HepG2 (cell line): ENCODE results near the gene GGTLC1. TPM values are rescaled to one million over a fixed set of nuclear protein-coding genes. Genes with fewer than 3 reads are reported as not detected.

Experiments
- DZIP1 ChIP-seq: sonication (generic); formaldehyde crosslinking; IDR thresholded peaks from 2 replicates; pipeline ENCODE4 v1.5.0; 2020; ENCODE audit warnings: mild to moderate bottlenecking, missing genetic modification reagents
- FOXA3 ChIP-seq: IDR thresholded peaks from 2 replicates; pipeline ENCODE4 v1.6.1; 2016; ENCODE audit warnings: missing genetic modification reagents, missing compliant biosample characterization
- KLF12 ChIP-seq: sonication (generic); formaldehyde crosslinking; IDR thresholded peaks from 2 replicates; pipeline ENCODE4 v1.4.0; 2020; ENCODE audit warnings: missing genetic modification reagents, borderline replicate concordance
- NR2F1 ChIP-seq, 2 experiments: fragments of 450-650 bp in 1 of 2; formaldehyde crosslinking in 1 of 2; IDR thresholded peaks; 2 replicates each; pipeline versions ENCODE4 v1.5.0 to v1.6.1; 2016 to 2020; ENCODE audit warnings: mild to moderate bottlenecking in 1 of 2, missing compliant biosample characterization in 1 of 2, missing genetic modification reagents in 1 of 2, moderate library complexity in 1 of 2
- PRPF4 ChIP-seq: fragments of 200-400 bp; formaldehyde crosslinking; IDR thresholded peaks from 2 replicates; pipeline ENCODE4 v1.6.1; 2016; ENCODE audit warnings: low read length, low read depth; ENCODE audit not compliant: poor library complexity, severe bottlenecking
- RAD51 ChIP-seq: fragments of 450-650 bp; IDR thresholded peaks from 2 replicates; pipeline ENCODE4 v1.6.1; 2016; ENCODE audit warnings: borderline replicate concordance
- REPIN1 ChIP-seq: sonication (generic); formaldehyde crosslinking; IDR thresholded peaks from 2 replicates; pipeline ENCODE4 v1.8.0; 2022; ENCODE audit warnings: missing genetic modification reagents, low read depth, mild to moderate bottlenecking, borderline replicate concordance
- RNF219 ChIP-seq: sonication (generic); formaldehyde crosslinking; IDR thresholded peaks from 2 replicates; pipeline ENCODE4 v1.5.0; 2020; ENCODE audit warnings: mild to moderate bottlenecking, missing genetic modification reagents
- SUZ12 ChIP-seq: fragments of 150-350 bp; IDR thresholded peaks from 2 replicates; pipeline ENCODE4 v1.6.1; 2014; ENCODE audit warnings: low read depth, low read length
- XRCC5 ChIP-seq: fragments of 200-400 bp; formaldehyde crosslinking; optimal IDR thresholded peaks from 2 replicates; pipeline ENCODE3; 2017; ENCODE audit warnings: mild to moderate bottlenecking, low read length
- ZNF318 ChIP-seq: sonication (generic); formaldehyde crosslinking; IDR thresholded peaks from 2 replicates; pipeline ENCODE4 v1.4.0; 2020; ENCODE audit warnings: mild to moderate bottlenecking, missing genetic modification reagents
- ZNF343 ChIP-seq: sonication (generic); formaldehyde crosslinking; IDR thresholded peaks from 2 replicates; pipeline ENCODE4 v1.4.0; 2020; ENCODE audit warnings: mild to moderate bottlenecking, missing genetic modification reagents
- ZNF691 ChIP-seq: sonication (generic); formaldehyde crosslinking; IDR thresholded peaks from 2 replicates; pipeline ENCODE4 v1.4.0; 2020; ENCODE audit warnings: missing genetic modification reagents, low read depth, mild to moderate bottlenecking, borderline replicate concordance
- ZNF850 ChIP-seq: sonication (generic); formaldehyde crosslinking; conservative IDR thresholded peaks from 2 replicates; pipeline ENCODE4 v1.9.0; 2021; ENCODE audit warnings: mild to moderate bottlenecking, missing genetic modification reagents
- polyA plus RNA-seq, 8 experiments: library from polyadenylated mRNA; depleted of rRNA in 3 of 8; stranded (reverse) in 7 of 8; unstranded in 1 of 8; fragments of >200 nt; fragmentation: Illumina TruSeq in 4 of 8; extraction: Trizol in 4 of 8; gene quantifications; 2 replicates each; pipeline versions ENCODE4 v1.2.1 to v1.2.3, GENCODE V29; 2011 to 2016; ENCODE audit warnings: low read depth in 4 of 8, missing spikeins in 1 of 8, mixed read lengths in 1 of 8; ENCODE audit not compliant: insufficient read depth in 1 of 8
- total RNA-seq, 5 experiments: library from RNA; depleted of rRNA; stranded (reverse); fragments of >200 nt; fragmentation: Illumina TruSeq; extraction: Trizol; gene quantifications; 2 replicates each; pipeline ENCODE4 v1.2.3, GENCODE V29; 2016; ENCODE audit warnings: low read depth in 1 of 5

GGTLC1 gene
- total and polyA plus RNA-seq, 2 of the 13 experiments (the other 11 are each of a cell fraction or from before 2014, with no cell fraction given) = not detected

- TF ChIP-seq ZNF318 (no peak), ZNF343 (no peak), ZNF691 (CRISPR knock-in tag) (no peak), SUZ12 (no peak), KLF12 (no peak), ZNF850 (no peak), XRCC5 (peak; percentile 63), FOXA3 (peak; percentile 32; the same call in 1 of the 2 replicates), RAD51 (no peak), RNF219 (no peak), PRPF4 (no peak), DZIP1 (CRISPR knock-in tag) (no peak), NR2F1 (CRISPR knock-in tag; IDR thresholded peaks at IDR 0.05) (no peak), REPIN1 (CRISPR knock-in tag) (0 out of 2 replicates have a peak, but pooled peaks have one; percentile 36)
These were observed 51.1 kb downstream of the GGTLC1 start (continued) for GRCh38 chr20:23937303-23938117.
